Cardiac fibroblast (primary cell): Measurements from ENCODE around the gene NUCKS1.
A peak's percentile ranks its signal among the peaks of the same experiment; 100 is the strongest.

Experiments used
- DNase-seq, 2 donors: peaks; one replicate each; pipeline versions ENCODE4 v3.0.0 to v3.0.0-alpha.2; 2010; ENCODE audit warnings: low read depth in 2 of 2
- H3K4me3 ChIP-seq, 2 donors: replicated peaks in 1 of 2; 1 replicate in 1 of 2; 2 replicates in 1 of 2; pipeline ENCODE4 v1.5.1; 2011; ENCODE audit warnings: low read depth in 2 of 2, low read length in 2 of 2, mild to moderate bottlenecking in 2 of 2, moderate library complexity in 1 of 2
- CTCF ChIP-seq: IDR thresholded peaks from one replicate; pipeline ENCODE4 v1.5.1; 2011; ENCODE audit warnings: low read depth, mild to moderate bottlenecking, low read length, inconsistent platforms

Gene NUCKS1

GRCh38 chr1:205748403-205749233, 1.4 kb downstream of the NUCKS1 start:
- H3K4me3 ChIP-seq: peak overlapping the region; percentile 74 to 80
- TF ChIP-seq CTCF: no peak
- DNase-seq: peak; percentile 82 to 92

- H3K4me3 ChIP-seq: no peak overlapping the region
- no peak for DNase-seq
- TF ChIP-seq CTCF: no peak
Measured at GRCh38 chr1:205746757-205747412, 3.1 kb downstream of the NUCKS1 start.

GRCh38 chr1:205744403-205744802, 5.6 kb downstream of the NUCKS1 start:
- DNase-seq: no peak
- no peak overlapping the region for H3K4me3 ChIP-seq
- TF ChIP-seq CTCF: no peak

GRCh38 chr1:205743977-205744376, 6.0 kb downstream of the NUCKS1 start:
- no peak for TF ChIP-seq CTCF

GRCh38 chr1:205741681-205742080, 8.3 kb downstream of the NUCKS1 start:
- no peak overlapping the region for H3K4me3 ChIP-seq
- TF ChIP-seq CTCF: no peak
- no peak for DNase-seq

More at GRCh38 chr1:205743977-205744376, 6.0 kb downstream of the NUCKS1 start:
- H3K4me3 ChIP-seq: no peak overlapping the region
- no peak for DNase-seq

- peak; percentile 33 for TF ChIP-seq CTCF
- no peak overlapping the region for H3K4me3 ChIP-seq
- DNase-seq: peak; percentile 47 to 81
Measured at GRCh38 chr1:205739348-205740160, 10.4 kb downstream of the NUCKS1 start.
